Lower leg skin (tissue), 3 donors: Measurements from ENCODE around the gene FGGY.

Experiments
- POLR2A ChIP-seq, 2 donors: fragments of 450-650 bp; IDR thresholded peaks; one replicate each; pipeline ENCODE4 v1.6.1; 2016 to 2017; ENCODE audit warnings: antibody characterized with exemption in 2 of 2, mild to moderate bottlenecking in 1 of 2, moderate library complexity in 1 of 2
- TF ChIP-seq, protein P1 (sequence below), 3 donors: fragments of 450-650 bp; IDR thresholded peaks; one replicate each; pipeline ENCODE4 v1.5.1; 2016; ENCODE audit warnings: antibody characterized with exemption in 3 of 3, mild to moderate bottlenecking in 3 of 3, moderate library complexity in 2 of 3

DNA sequence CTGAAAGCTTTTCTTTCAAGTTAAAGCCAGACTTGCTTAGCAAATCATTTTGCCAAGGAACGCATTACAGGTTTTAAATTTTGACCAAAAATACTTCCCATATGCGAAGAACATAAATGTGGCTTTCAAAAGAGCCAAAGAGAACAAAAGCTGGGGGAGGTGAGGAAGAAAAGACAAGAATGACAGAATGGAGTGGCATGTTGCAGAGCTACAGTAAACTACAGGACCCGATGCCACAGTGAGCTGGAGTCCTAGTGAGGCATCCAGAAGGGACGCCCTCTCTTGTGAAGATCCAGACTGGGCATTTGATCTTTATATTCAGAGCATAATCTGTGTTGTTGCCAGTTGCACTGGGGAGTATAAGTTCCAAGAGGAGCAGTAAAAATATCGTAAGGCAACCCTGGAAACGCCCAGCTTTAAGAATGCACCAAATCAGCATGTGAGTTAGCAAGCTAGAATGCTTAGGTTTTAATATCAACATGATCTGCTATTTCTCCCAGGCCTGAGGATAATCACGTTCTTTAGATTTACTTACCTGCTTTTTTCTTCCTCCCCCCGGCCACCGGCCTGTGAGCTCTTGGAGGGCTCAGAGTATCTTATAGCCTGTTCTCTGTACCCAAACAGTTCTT, 469.4 kb downstream of the FGGY start:
- TF ChIP-seq, protein P1, sequence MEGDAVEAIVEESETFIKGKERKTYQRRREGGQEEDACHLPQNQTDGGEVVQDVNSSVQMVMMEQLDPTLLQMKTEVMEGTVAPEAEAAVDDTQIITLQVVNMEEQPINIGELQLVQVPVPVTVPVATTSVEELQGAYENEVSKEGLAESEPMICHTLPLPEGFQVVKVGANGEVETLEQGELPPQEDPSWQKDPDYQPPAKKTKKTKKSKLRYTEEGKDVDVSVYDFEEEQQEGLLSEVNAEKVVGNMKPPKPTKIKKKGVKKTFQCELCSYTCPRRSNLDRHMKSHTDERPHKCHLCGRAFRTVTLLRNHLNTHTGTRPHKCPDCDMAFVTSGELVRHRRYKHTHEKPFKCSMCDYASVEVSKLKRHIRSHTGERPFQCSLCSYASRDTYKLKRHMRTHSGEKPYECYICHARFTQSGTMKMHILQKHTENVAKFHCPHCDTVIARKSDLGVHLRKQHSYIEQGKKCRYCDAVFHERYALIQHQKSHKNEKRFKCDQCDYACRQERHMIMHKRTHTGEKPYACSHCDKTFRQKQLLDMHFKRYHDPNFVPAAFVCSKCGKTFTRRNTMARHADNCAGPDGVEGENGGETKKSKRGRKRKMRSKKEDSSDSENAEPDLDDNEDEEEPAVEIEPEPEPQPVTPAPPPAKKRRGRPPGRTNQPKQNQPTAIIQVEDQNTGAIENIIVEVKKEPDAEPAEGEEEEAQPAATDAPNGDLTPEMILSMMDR (IDR thresholded peaks at IDR 0.05): no peak
- TF ChIP-seq POLR2A (IDR thresholded peaks at IDR 0.05): no peak
